ENCODE results near the gene RABGGTA. TPM values are rescaled to one million over a fixed set of nuclear protein-coding genes. Genes with fewer than 3 reads are reported as not detected.

RABGGTA gene
- total RNA-seq, 6 experiments from 2014 or later: 25.4 to 31.4 (median 27.3) TPM

- Mint-ChIP-seq H3K4me1 (ENCODE audit: low read depth) (peaks cover 14% of the 10 kb centered on the region; the same call in 1 of the 2 replicates), H3K9me3 (no peaks in the 10 kb centered on the region), H3K27ac (0 out of 2 replicates have a peak overlapping the region, but pooled peaks have one; percentile 8), H3K27me3 (ENCODE audit: insufficient read depth) (no peaks in the 10 kb centered on the region; the same call in 1 of the 2 replicates), H3K4me3 (no peak overlapping the region), H3K36me3 (ENCODE audit: low read depth) (peaks cover 2% of the 10 kb centered on the region; the same call in 1 of the 2 replicates)
- TF ChIP-seq CTCF (IDR thresholded peaks at IDR 0.05): no peak
- DNase-seq: peak; percentile 20
Observed at GRCh38 chr14:24285351-24285750, 14.0 kb upstream of the RABGGTA start.

- DNase-seq: no peak
- H3K4me1 Mint-ChIP-seq (ENCODE audit: low read depth): peaks cover 16% of the 10 kb centered on the region; the same call in 1 of the 2 replicates
- no peaks in the 10 kb centered on the region for H3K9me3 Mint-ChIP-seq
- no peaks in the 10 kb centered on the region; the same call in 1 of the 2 replicates for H3K27me3 Mint-ChIP-seq (ENCODE audit: insufficient read depth)
- H3K36me3 Mint-ChIP-seq (ENCODE audit: low read depth): no peaks in the 10 kb centered on the region
- TF ChIP-seq CTCF (IDR thresholded peaks at IDR 0.05): no peak
- no peak overlapping the region for H3K4me3 Mint-ChIP-seq
- no peak overlapping the region for H3K27ac Mint-ChIP-seq
Observed at GRCh38 chr14:24284501-24285035, 13.2 kb upstream of the RABGGTA start.

GRCh38 chr14:24283796-24284460 lies 12.5 kb upstream of the RABGGTA start:
- no peaks in the 10 kb centered on the region for H3K36me3 Mint-ChIP-seq (ENCODE audit: low read depth)
- H3K9me3 Mint-ChIP-seq: no peaks in the 10 kb centered on the region
- DNase-seq: no peak
- TF ChIP-seq CTCF (IDR thresholded peaks at IDR 0.05): no peak
- H3K4me3 Mint-ChIP-seq: no peak overlapping the region
- no peak overlapping the region for H3K27ac Mint-ChIP-seq
- H3K27me3 Mint-ChIP-seq (ENCODE audit: insufficient read depth): no peaks in the 10 kb centered on the region; the same call in 1 of the 2 replicates
- peaks cover 23% of the 10 kb centered on the region for H3K4me1 Mint-ChIP-seq (ENCODE audit: low read depth)

- Mint-ChIP-seq H3K36me3 (ENCODE audit: low read depth) (no peaks in the 10 kb centered on the region), H3K4me1 (ENCODE audit: low read depth) (peaks cover 31% of the 10 kb centered on the region), H3K27me3 (ENCODE audit: insufficient read depth) (no peaks in the 10 kb centered on the region; the same call in 1 of the 2 replicates), H3K9me3 (no peaks in the 10 kb centered on the region), H3K27ac (no peak overlapping the region), H3K4me3 (no peak overlapping the region)
- DNase-seq: no peak
- no peak for TF ChIP-seq CTCF (IDR thresholded peaks at IDR 0.05)
Observed at GRCh38 chr14:24282736-24283135, 11.3 kb upstream of the RABGGTA start.

- H3K27ac Mint-ChIP-seq: no peak overlapping the region
- H3K9me3 Mint-ChIP-seq: no peaks in the 10 kb centered on the region
- no peak for TF ChIP-seq CTCF (IDR thresholded peaks at IDR 0.05)
- peaks cover 31% of the 10 kb centered on the region for H3K4me1 Mint-ChIP-seq (ENCODE audit: low read depth)
- H3K36me3 Mint-ChIP-seq (ENCODE audit: low read depth): no peaks in the 10 kb centered on the region
- H3K27me3 Mint-ChIP-seq (ENCODE audit: insufficient read depth): no peaks in the 10 kb centered on the region; the same call in 1 of the 2 replicates
- H3K4me3 Mint-ChIP-seq: no peak overlapping the region
- DNase-seq: no peak
Observed at GRCh38 chr14:24281636-24282035, 10.2 kb upstream of the RABGGTA start.
